Osteoblast (primary cell): ENCODE data around the gene FNDC3B. TPM values are rescaled to one million over a fixed set of nuclear protein-coding genes. Genes with fewer than 3 reads are reported as not detected.

Source experiments
- DNase-seq: peaks from one replicate; pipeline ENCODE4 v3.0.0; 2011; ENCODE audit warnings: low spot score, mixed read lengths; ENCODE audit not compliant: insufficient read length; ENCODE audit errors: missing footprints
- H2AFZ ChIP-seq: 2 replicates; pipeline ENCODE4 v1.6.0; 2011; ENCODE audit warnings: mild to moderate bottlenecking, low read length
- H3K27ac ChIP-seq: 2 replicates; pipeline ENCODE4 v1.5.1; 2011; ENCODE audit warnings: mild to moderate bottlenecking, low read depth, low read length, moderate library complexity
- H3K27me3 ChIP-seq: 2 replicates; pipeline ENCODE4 v1.6.0; 2012; ENCODE audit warnings: mild to moderate bottlenecking, control low read depth, inconsistent platforms, low read length, moderate library complexity; ENCODE audit not compliant: insufficient read depth
- H3K36me3 ChIP-seq: 2 replicates; pipeline ENCODE4 v1.5.1; 2011; ENCODE audit warnings: mild to moderate bottlenecking, low read length, control low read depth, moderate library complexity; ENCODE audit not compliant: insufficient read depth
- H3K4me1 ChIP-seq: 2 replicates; pipeline ENCODE4 v1.5.1; 2011; ENCODE audit warnings: mild to moderate bottlenecking, low read length, control low read depth, moderate library complexity; ENCODE audit not compliant: insufficient read depth
- H3K4me2 ChIP-seq: 2 replicates; pipeline ENCODE4 v1.6.0; 2011; ENCODE audit warnings: mild to moderate bottlenecking, low read length; ENCODE audit not compliant: insufficient read depth
- H3K4me3 ChIP-seq: fragments of 200-600 bp; sonication (generic); 3 replicates; pipeline ENCODE4 v1.5.1; 2012; ENCODE audit warnings: mild to moderate bottlenecking, low read length, inconsistent platforms; ENCODE audit not compliant: insufficient read depth
- H3K79me2 ChIP-seq: 2 replicates; pipeline ENCODE4 v1.6.0; 2012; ENCODE audit warnings: mild to moderate bottlenecking, low read length, control low read depth, inconsistent platforms; ENCODE audit not compliant: insufficient read depth
- H3K9me3 ChIP-seq: 2 replicates; pipeline ENCODE4 v1.5.1; 2011; ENCODE audit warnings: low read depth, low read length, control low read depth
- H4K20me1 ChIP-seq: 2 replicates; pipeline ENCODE4 v1.6.0; 2012; ENCODE audit warnings: mild to moderate bottlenecking, low read length, control low read depth; ENCODE audit not compliant: insufficient read depth
- CTCF ChIP-seq: IDR thresholded peaks from 2 replicates; pipeline ENCODE4 v1.5.1; 2011; ENCODE audit warnings: mild to moderate bottlenecking, low read depth, low read length, moderate library complexity; ENCODE audit errors: extremely low read depth
- total RNA-seq: library from RNA; depleted of rRNA; stranded (reverse); fragments of >200 nt; gene quantifications from 2 replicates; pipeline ENCODE4 v1.2.3, GENCODE V29; 2012

Gene FNDC3B
- total RNA-seq, 1 donor = 179 TPM

DNA sequence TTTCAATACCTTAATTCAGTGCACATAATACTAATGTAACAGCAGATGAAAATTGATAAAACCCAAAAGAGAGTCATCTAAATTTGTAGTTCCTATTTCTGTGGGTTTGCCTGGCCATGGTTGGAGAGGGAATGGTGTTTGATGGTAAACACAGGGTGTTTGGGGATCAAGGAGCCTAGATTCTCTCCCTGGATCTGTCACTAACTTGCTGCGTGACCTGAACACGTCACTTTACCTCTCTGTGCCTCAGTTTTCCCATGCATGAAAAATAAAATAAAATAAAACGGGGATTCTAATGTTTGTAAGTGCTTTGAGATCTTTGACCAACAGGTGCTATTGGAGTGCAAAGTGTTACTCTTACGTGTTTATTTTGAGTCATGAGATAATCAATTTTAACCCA lies 359.1 kb downstream of the FNDC3B start:
- no peak overlapping the region for H3K27ac ChIP-seq
- no peak overlapping the region for H3K4me3 ChIP-seq
- H3K79me2 ChIP-seq = peaks cover 4% of the 10 kb centered on the region
- no peak overlapping the region for H2AFZ ChIP-seq
- H3K27me3 ChIP-seq = no peaks in the 10 kb centered on the region
- peaks cover 40% of the 10 kb centered on the region for H3K36me3 ChIP-seq
- TF ChIP-seq CTCF = no peak
- DNase-seq = no peak
- H3K4me2 ChIP-seq = no peak overlapping the region
- no peaks in the 10 kb centered on the region for H3K9me3 ChIP-seq
- peaks cover 13% of the 10 kb centered on the region for H4K20me1 ChIP-seq
- H3K4me1 ChIP-seq = no peaks in the 10 kb centered on the region

DNA sequence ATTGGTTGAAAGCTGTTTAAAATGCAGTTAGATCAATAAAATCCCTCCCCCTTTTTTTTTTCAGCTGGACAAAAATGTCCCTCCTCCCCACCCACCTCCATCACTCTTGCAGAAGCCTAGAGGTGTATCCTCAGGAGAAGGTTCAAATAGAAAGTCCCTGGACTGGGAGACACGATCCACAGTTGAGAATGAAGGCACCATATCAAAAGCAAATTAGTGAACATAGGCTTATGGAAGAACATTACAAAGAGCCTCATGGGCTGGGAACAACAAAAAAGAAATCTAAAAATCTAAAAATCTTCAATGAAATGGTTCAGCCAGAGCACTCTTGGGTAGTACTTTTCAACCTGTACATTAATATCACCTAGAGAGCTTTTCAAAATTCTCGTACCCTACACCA lies 362.7 kb downstream of the FNDC3B start:
- DNase-seq = no peak
- no peak for TF ChIP-seq CTCF

GRCh38 chr3:172402892-172403643 lies 363.7 kb downstream of the FNDC3B start:
- no peaks in the 10 kb centered on the region for H3K27me3 ChIP-seq
- H3K27ac ChIP-seq = no peak overlapping the region
- no peak for DNase-seq
- no peak overlapping the region for H2AFZ ChIP-seq
- no peak for TF ChIP-seq CTCF
- H3K4me1 ChIP-seq = no peaks in the 10 kb centered on the region
- H3K36me3 ChIP-seq = peaks cover 21% of the 10 kb centered on the region
- H3K79me2 ChIP-seq = no peaks in the 10 kb centered on the region
- H3K9me3 ChIP-seq = no peaks in the 10 kb centered on the region
- peaks cover 8% of the 10 kb centered on the region for H4K20me1 ChIP-seq
- no peak overlapping the region for H3K4me2 ChIP-seq
- no peak overlapping the region for H3K4me3 ChIP-seq

More for the DNA sequence above, 362.7 kb downstream of the FNDC3B start:
- Histone ChIP-seq H3K36me3 (peaks cover 30% of the 10 kb centered on the region), H3K4me1 (no peaks in the 10 kb centered on the region), H2AFZ (no peak overlapping the region), H3K27ac (no peak overlapping the region), H3K4me3 (no peak overlapping the region), H3K27me3 (no peaks in the 10 kb centered on the region), H3K9me3 (no peaks in the 10 kb centered on the region), H3K4me2 (no peak overlapping the region), H4K20me1 (peaks cover 9% of the 10 kb centered on the region), H3K79me2 (no peaks in the 10 kb centered on the region)

- H3K79me2 ChIP-seq = no peaks in the 10 kb centered on the region
- no peaks in the 10 kb centered on the region for H4K20me1 ChIP-seq
- no peak overlapping the region for H3K4me3 ChIP-seq
- no peak overlapping the region for H3K27ac ChIP-seq
- H3K27me3 ChIP-seq = no peaks in the 10 kb centered on the region
- H3K4me2 ChIP-seq = no peak overlapping the region
- DNase-seq = peak; percentile 63
- H3K36me3 ChIP-seq = peaks cover 14% of the 10 kb centered on the region
- H2AFZ ChIP-seq = no peak overlapping the region
- H3K9me3 ChIP-seq = no peaks in the 10 kb centered on the region
- no peaks in the 10 kb centered on the region for H3K4me1 ChIP-seq
- TF ChIP-seq CTCF = no peak
Measured at GRCh38 chr3:172404237-172404962, 365.0 kb downstream of the FNDC3B start.
